ENCODE measurements around the gene LAPTM4A. TPM values are rescaled to one million over a fixed set of nuclear protein-coding genes. Genes with fewer than 3 reads are reported as not detected.

LAPTM4A gene
- total and polyA plus RNA-seq, 10 of the 15 experiments (the other 5 are each of a cell fraction or from before 2014, with no cell fraction given), result 17.8 to 107 (median 45.8) TPM

DNA sequence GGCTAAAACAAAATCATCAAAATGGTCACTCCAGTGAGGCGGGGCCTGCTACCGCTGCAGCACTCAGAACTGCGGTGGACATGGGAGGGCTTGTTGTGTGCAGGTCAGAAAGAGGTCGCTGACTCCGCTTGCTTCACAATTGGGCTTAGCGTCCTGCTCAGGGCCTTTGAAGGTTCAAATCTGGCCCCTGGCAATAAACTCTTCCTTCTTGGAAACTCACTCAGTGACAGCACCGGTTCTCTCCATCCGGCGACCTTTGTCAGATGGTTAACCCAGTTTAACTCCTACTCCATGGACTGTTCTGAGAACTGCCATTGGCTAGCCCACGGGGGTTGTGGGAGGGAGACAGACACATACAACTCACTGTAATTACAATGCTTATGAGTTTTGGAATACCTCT lies 29.0 kb upstream of the LAPTM4A start:
- DNase-seq (ENCODE audit: low read depth, low spot score) (no peak), FAIRE-seq (no peak), ATAC-seq (no peak)
- H2AFZ ChIP-seq (ENCODE audit: control insufficient read depth, low read depth, low read length), result no peak overlapping the region
- no peaks in the 10 kb centered on the region for H3K79me2 ChIP-seq (ENCODE audit: control insufficient read depth, insufficient read depth, low read length)
- no peaks in the 10 kb centered on the region; a peak in 1 of 4 replicates for H3K27me3 ChIP-seq (replicated peaks in 1 of 2; ENCODE audit: control insufficient read depth in 2 of 2, insufficient read depth in 2 of 2, low read length in 1 of 2)
- no peaks in the 10 kb centered on the region for H4K20me1 ChIP-seq (ENCODE audit: control insufficient read depth, insufficient read depth)
- RAD21 ChIA-PET (ENCODE audit: unreplicated experiment), result no interaction called here
- no TSS peak for BruUV-seq (replicated peaks)
- no peaks in the 10 kb centered on the region for H3K4me1 ChIP-seq (ENCODE audit: control insufficient read depth, insufficient read depth, low read length)
- H3K4me2 ChIP-seq (ENCODE audit: control insufficient read depth, insufficient read depth), result no peak overlapping the region
- 79% methylated on average over 10 of the region's 10 CpGs for WGBS (ENCODE audit: insufficient coverage, insufficient replicate concordance, low lambda C conversion rate, missing lambda C conversion rate)
- CTCF ChIA-PET, result interaction anchor here (3.9 kb wide), 1 partner anchor 65 kb away, joined by 26 read pairs; no protein-coding TSS in a partner anchor
- H3K9ac ChIP-seq (ENCODE audit: control insufficient read depth, insufficient read depth, low read length), result no peak overlapping the region
- SMC1A ChIA-PET (ENCODE audit: uncharacterized antibody, unreplicated experiment), result no interaction called here
- H3K9me3 ChIP-seq (replicated peaks; ENCODE audit: control insufficient read depth, insufficient read depth, low read length), result no peaks in the 10 kb centered on the region
- POLR2A ChIA-PET, result no interaction called here
- in situ Hi-C loops (cut with MboI), result no loop called here
- H3K36me3 ChIP-seq (ENCODE audit: control insufficient read depth in 2 of 2, insufficient read depth in 2 of 2, low read length in 1 of 2), result no peaks in the 10 kb centered on the region
- no peak overlapping the region for H3K4me3 ChIP-seq
- intact Hi-C loops (cut with micrococcal nuclease; ENCODE audit: unreplicated experiment), result no loop called here
- no peak for TF ChIP-seq SUPT20H (IDR thresholded peaks at IDR 0.05; ENCODE audit: borderline replicate concordance, control insufficient read depth, low read depth, low read length)
- no peak overlapping the region for H3K27ac ChIP-seq (ENCODE audit: control insufficient read depth, insufficient read depth)

DNA sequence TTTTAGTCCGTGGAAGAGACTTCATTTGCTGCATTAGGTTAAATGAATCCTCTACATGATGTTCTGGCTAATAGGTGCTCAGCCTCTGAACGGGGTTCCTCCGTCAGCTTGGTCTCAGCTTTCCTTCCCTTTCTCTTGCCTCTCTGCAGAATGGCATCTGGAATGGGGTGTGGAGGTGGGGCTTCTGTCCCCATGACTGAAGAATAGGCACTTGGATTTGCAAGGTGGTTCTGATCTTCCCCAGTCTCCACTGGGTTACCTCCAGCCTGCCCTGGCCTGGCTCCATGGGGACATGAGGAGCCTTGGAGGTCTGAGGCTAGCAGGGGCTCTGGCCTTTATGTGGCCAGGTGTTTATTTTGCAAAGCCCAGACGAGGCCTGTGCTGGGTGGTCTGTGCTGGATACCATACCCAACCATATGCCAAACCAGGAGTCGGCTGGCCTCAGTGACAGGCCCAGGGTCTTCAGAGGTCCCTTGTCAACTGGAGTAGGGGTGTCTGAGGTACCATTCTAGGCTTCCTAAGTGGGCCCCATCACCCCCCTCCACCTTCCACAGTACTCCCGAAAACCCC lies 28.2 kb upstream of the LAPTM4A start:
- POLR2A ChIA-PET, result no interaction called here
- intact Hi-C loops (cut with micrococcal nuclease; ENCODE audit: unreplicated experiment) (no loop called here), in situ Hi-C loops (cut with MboI) (no loop called here)
- BruUV-seq (replicated peaks), result no TSS peak
- Histone ChIP-seq H3K9me3 (replicated peaks; ENCODE audit: control insufficient read depth, insufficient read depth, low read length) (no peaks in the 10 kb centered on the region), H3K4me1 (ENCODE audit: control insufficient read depth, insufficient read depth, low read length) (no peaks in the 10 kb centered on the region), H3K27me3 (replicated peaks in 1 of 2; ENCODE audit: control insufficient read depth in 2 of 2, insufficient read depth in 2 of 2, low read length in 1 of 2) (no peaks in the 10 kb centered on the region; a peak in 2 of 4 replicates), H3K79me2 (ENCODE audit: control insufficient read depth, insufficient read depth, low read length) (no peaks in the 10 kb centered on the region), H3K27ac (ENCODE audit: control insufficient read depth, insufficient read depth) (no peak overlapping the region), H3K9ac (ENCODE audit: control insufficient read depth, insufficient read depth, low read length) (no peak overlapping the region), H3K4me3 (no peak overlapping the region), H3K36me3 (ENCODE audit: control insufficient read depth in 2 of 2, insufficient read depth in 2 of 2, low read length in 1 of 2) (no peaks in the 10 kb centered on the region), H4K20me1 (ENCODE audit: control insufficient read depth, insufficient read depth) (no peaks in the 10 kb centered on the region), H3K4me2 (ENCODE audit: control insufficient read depth, insufficient read depth) (no peak overlapping the region), H2AFZ (ENCODE audit: control insufficient read depth, low read depth, low read length) (no peak overlapping the region)
- ATAC-seq (no peak), FAIRE-seq (no peak), DNase-seq (ENCODE audit: low read depth, low spot score) (no peak)
- CTCF ChIA-PET, result interaction anchor here (3.9 kb wide), 1 partner anchor 64 kb away, joined by 26 read pairs; no protein-coding TSS in a partner anchor
- RAD21 ChIA-PET (ENCODE audit: unreplicated experiment), result no interaction called here
- WGBS (ENCODE audit: insufficient coverage, insufficient replicate concordance, low lambda C conversion rate, missing lambda C conversion rate), result 44% methylated on average over 6 of the region's 6 CpGs
- SMC1A ChIA-PET (ENCODE audit: uncharacterized antibody, unreplicated experiment), result interaction anchor here (0.8 to 1.5 kb wide), 3 partner anchors 30 to 64 kb away, joined by 3 to 5 read pairs (median 4); no protein-coding TSS in a partner anchor
- TF ChIP-seq MTA3 (IDR thresholded peaks at IDR 0.05; ENCODE audit: borderline replicate concordance, low read length), result no peak
- TF ChIP-seq, protein P1, sequence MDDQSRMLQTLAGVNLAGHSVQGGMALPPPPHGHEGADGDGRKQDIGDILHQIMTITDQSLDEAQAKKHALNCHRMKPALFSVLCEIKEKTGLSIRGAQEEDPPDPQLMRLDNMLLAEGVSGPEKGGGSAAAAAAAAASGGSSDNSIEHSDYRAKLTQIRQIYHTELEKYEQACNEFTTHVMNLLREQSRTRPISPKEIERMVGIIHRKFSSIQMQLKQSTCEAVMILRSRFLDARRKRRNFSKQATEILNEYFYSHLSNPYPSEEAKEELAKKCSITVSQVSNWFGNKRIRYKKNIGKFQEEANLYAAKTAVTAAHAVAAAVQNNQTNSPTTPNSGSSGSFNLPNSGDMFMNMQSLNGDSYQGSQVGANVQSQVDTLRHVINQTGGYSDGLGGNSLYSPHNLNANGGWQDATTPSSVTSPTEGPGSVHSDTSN (IDR thresholded peaks at IDR 0.05; ENCODE audit: insufficient replicate concordance, low read depth, low read length), result no peak
- TF ChIP-seq CHD2 (IDR thresholded peaks at IDR 0.05; ENCODE audit: borderline replicate concordance, low read depth, low read length), result no peak
- TF ChIP-seq, protein P2, sequence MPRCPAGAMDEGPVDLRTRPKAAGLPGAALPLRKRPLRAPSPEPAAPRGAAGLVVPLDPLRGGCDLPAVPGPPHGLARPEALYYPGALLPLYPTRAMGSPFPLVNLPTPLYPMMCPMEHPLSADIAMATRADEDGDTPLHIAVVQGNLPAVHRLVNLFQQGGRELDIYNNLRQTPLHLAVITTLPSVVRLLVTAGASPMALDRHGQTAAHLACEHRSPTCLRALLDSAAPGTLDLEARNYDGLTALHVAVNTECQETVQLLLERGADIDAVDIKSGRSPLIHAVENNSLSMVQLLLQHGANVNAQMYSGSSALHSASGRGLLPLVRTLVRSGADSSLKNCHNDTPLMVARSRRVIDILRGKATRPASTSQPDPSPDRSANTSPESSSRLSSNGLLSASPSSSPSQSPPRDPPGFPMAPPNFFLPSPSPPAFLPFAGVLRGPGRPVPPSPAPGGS (IDR thresholded peaks at IDR 0.05; ENCODE audit: borderline replicate concordance, insufficient read depth, low read depth, low read length, poor library complexity, severe bottlenecking), result no peak
- TF ChIP-seq MYC (IDR thresholded peaks at IDR 0.05; ENCODE audit: insufficient read depth, insufficient read length, insufficient replicate concordance, low read length, severe bottlenecking), result no peak
- TF ChIP-seq, protein P3, sequence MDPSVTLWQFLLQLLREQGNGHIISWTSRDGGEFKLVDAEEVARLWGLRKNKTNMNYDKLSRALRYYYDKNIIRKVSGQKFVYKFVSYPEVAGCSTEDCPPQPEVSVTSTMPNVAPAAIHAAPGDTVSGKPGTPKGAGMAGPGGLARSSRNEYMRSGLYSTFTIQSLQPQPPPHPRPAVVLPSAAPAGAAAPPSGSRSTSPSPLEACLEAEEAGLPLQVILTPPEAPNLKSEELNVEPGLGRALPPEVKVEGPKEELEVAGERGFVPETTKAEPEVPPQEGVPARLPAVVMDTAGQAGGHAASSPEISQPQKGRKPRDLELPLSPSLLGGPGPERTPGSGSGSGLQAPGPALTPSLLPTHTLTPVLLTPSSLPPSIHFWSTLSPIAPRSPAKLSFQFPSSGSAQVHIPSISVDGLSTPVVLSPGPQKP (IDR thresholded peaks at IDR 0.05; ENCODE audit: low read depth, low read length), result no peak
- TF ChIP-seq, protein P4, sequence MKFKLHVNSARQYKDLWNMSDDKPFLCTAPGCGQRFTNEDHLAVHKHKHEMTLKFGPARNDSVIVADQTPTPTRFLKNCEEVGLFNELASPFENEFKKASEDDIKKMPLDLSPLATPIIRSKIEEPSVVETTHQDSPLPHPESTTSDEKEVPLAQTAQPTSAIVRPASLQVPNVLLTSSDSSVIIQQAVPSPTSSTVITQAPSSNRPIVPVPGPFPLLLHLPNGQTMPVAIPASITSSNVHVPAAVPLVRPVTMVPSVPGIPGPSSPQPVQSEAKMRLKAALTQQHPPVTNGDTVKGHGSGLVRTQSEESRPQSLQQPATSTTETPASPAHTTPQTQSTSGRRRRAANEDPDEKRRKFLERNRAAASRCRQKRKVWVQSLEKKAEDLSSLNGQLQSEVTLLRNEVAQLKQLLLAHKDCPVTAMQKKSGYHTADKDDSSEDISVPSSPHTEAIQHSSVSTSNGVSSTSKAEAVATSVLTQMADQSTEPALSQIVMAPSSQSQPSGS (IDR thresholded peaks at IDR 0.05; ENCODE audit: low read length), result no peak
- TF ChIP-seq SUZ12 (IDR thresholded peaks at IDR 0.05; ENCODE audit: unreplicated experiment), result no peak
